Panc1 (cell line): ENCODE measurements around the gene PRDX2. TPM values are rescaled to one million over a fixed set of nuclear protein-coding genes. Genes with fewer than 3 reads are reported as not detected.
"Not testable (repeated sequence)": the region's sequence is repeated elsewhere in the genome, so short reads cannot be mapped to it uniquely, and the experiment has no call there.

ENCODE experiments used
- ATAC-seq: fragments of 200-7000 bp; cut with Tn5 transposase; 2 replicates; pipeline ENCODE4 v1.9.1; 2020; ENCODE audit warnings: mild to moderate bottlenecking, moderate library complexity
- BruUV-seq: library from RNA; stranded (reverse); fragments of 400-500 nt; replicated peaks from 2 replicates; lab custom pipeline; 2021; lab: Mats Ljungman, UMichigan
- CTCF ChIA-PET: fragments of 300-600 bp; sonication (Branson Sonifier 250); formaldehyde crosslinking; loops from one replicate; lab custom pipeline; 2022; ENCODE audit warnings: antibody characterized with exemption; lab: Charles Lee
- POLR2A ChIA-PET: fragments of 300-600 bp; sonication (Branson Sonifier 250); formaldehyde crosslinking; loops from one replicate; lab custom pipeline; 2022; ENCODE audit warnings: antibody characterized with exemption; lab: Charles Lee
- DNase-seq: peaks from one replicate; pipeline ENCODE4 v3.0.0-alpha.2; 2010; ENCODE audit warnings: low read depth, low spot score
- H3K27ac ChIP-seq: 2 replicates; pipeline ENCODE4 v1.5.1; 2011; ENCODE audit warnings: mild to moderate bottlenecking, low read length, inconsistent platforms
- H3K27me3 ChIP-seq: fragments of 200-500 bp; sonication (Bioruptor generic); 2 replicates; pipeline ENCODE4 v1.6.0; 2014; ENCODE audit warnings: low read length, inconsistent platforms; ENCODE audit not compliant: control insufficient read depth, insufficient read depth
- H3K36me3 ChIP-seq: fragments of 200-500 bp; sonication (Bioruptor generic); 2 replicates; pipeline ENCODE4 v1.5.1; 2014; ENCODE audit warnings: inconsistent platforms, mild to moderate bottlenecking, low read length, moderate library complexity; ENCODE audit not compliant: control insufficient read depth, insufficient read depth
- H3K4me1 ChIP-seq: 2 replicates; pipeline ENCODE4 v1.5.1; 2011; ENCODE audit warnings: inconsistent platforms, mild to moderate bottlenecking, low read length, moderate library complexity; ENCODE audit not compliant: control insufficient read depth, insufficient read depth
- H3K4me3 ChIP-seq, 2 experiments: 2 replicates each; pipeline ENCODE4 v1.5.1; 2011 to 2012; ENCODE audit warnings: low read depth in 2 of 2, low read length in 2 of 2, mild to moderate bottlenecking in 2 of 2, inconsistent platforms in 1 of 2, moderate library complexity in 1 of 2
- H3K9me3 ChIP-seq: fragments of 200-500 bp; sonication (Bioruptor generic); 2 replicates; pipeline ENCODE4 v1.5.1; 2014; ENCODE audit warnings: low read depth, mild to moderate bottlenecking, inconsistent platforms, low read length, moderate library complexity; ENCODE audit not compliant: control insufficient read depth, insufficient read depth
- POLR2AphosphoS5 ChIP-seq: IDR thresholded peaks from 2 replicates; pipeline ENCODE4 v1.6.1; 2012; ENCODE audit warnings: mild to moderate bottlenecking, low read depth, low read length, moderate library complexity
- SIN3A ChIP-seq: IDR thresholded peaks from 2 replicates; pipeline ENCODE4 v1.6.1; 2012; ENCODE audit warnings: low read depth, mild to moderate bottlenecking, low read length, moderate library complexity, borderline replicate concordance; ENCODE audit not compliant: insufficient read depth
- TCF7L2 ChIP-seq: IDR thresholded peaks from 2 replicates; pipeline ENCODE4 v1.6.1; 2011; ENCODE audit warnings: mild to moderate bottlenecking, low read depth, low read length, inconsistent platforms
- in situ Hi-C: cut with HindIII; loops from 2 replicates; pipeline ENCODE4 v1.10.0; 2016; ENCODE audit warnings: low sequenced_read_pairs, low pct_unique_long_range_greater_than_20kb
- intact Hi-C: fragments of 100-400 bp; cut with micrococcal nuclease; formaldehyde crosslinking; loops from one replicate; pipeline ENCODE4 v1.10.0; 2022; ENCODE audit not compliant: unreplicated experiment
- total RNA-seq: library from RNA; stranded (reverse); gene quantifications from one replicate; pipeline ENCODE4 v1.2.1, GENCODE V29; 2021; ENCODE audit not compliant: unreplicated experiment
- TF ChIP-seq, protein P1 (sequence below), 2 experiments: IDR thresholded peaks; 2 replicates each; pipeline ENCODE4 v1.6.1; 2011 to 2012; ENCODE audit warnings: low read depth in 2 of 2, control low read depth in 1 of 2, low read length in 1 of 2, mild to moderate bottlenecking in 1 of 2, moderate library complexity in 1 of 2; ENCODE audit not compliant: insufficient read depth in 1 of 2
- TF ChIP-seq, protein P2 (sequence below): fragments of 450-650 bp; IDR thresholded peaks from 2 replicates; pipeline ENCODE4 v1.5.1; 2017; ENCODE audit warnings: mild to moderate bottlenecking

Gene PRDX2
- total RNA-seq, 1 experiment from 2014 or later, result 61.0 TPM

DNA sequence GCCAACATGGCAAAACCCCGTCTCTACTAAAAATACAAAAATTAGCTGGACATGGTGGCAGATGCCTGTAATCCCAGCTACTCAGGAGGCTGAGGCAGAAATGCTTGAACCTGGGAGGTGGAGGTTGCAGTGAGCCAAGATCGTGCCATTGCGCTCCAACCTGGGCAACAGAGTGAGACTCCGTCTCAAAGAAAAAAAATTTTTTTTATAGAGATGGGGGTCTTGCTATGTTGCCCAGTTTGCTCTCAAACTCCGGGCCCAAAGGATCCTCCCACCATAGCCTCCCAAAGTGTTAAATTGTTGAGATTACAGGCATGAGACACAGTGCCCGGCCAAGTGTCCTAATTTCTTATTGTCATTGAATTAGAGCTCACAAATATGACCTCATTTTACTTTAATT lies 15.6 kb upstream of the PRDX2 start:
- ATAC-seq, POLR2A ChIA-PET, in situ Hi-C loops, H3K9me3 ChIP-seq, BruUV-seq, H3K27me3 ChIP-seq, intact Hi-C loops, CTCF ChIA-PET, DNase-seq, H3K27ac ChIP-seq, H3K4me3 ChIP-seq, H3K4me1 ChIP-seq, H3K36me3 ChIP-seq: not testable (repeated sequence)

DNA sequence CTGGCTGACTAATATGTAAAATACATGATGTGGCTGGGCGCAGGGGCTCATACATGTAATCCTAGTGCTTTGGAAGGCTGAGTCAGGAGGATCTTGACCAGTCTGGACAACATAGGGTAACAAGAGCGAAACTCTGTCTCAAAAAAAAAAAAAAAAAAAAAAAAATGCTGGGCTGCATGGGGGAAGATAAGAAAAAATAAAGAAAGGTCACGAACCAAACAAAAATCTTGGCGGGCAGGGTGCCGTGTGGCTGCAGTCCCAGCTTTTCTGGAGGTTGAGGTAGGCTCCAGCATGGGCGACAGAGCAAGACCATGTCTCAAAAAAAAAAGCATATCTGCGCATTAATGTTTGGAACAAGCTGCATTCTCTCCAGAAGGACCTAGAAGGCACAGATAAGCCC lies 13.5 kb upstream of the PRDX2 start:
- TF ChIP-seq TCF7L2, result no peak
- no peak for TF ChIP-seq SIN3A
- TF ChIP-seq, protein P1, sequence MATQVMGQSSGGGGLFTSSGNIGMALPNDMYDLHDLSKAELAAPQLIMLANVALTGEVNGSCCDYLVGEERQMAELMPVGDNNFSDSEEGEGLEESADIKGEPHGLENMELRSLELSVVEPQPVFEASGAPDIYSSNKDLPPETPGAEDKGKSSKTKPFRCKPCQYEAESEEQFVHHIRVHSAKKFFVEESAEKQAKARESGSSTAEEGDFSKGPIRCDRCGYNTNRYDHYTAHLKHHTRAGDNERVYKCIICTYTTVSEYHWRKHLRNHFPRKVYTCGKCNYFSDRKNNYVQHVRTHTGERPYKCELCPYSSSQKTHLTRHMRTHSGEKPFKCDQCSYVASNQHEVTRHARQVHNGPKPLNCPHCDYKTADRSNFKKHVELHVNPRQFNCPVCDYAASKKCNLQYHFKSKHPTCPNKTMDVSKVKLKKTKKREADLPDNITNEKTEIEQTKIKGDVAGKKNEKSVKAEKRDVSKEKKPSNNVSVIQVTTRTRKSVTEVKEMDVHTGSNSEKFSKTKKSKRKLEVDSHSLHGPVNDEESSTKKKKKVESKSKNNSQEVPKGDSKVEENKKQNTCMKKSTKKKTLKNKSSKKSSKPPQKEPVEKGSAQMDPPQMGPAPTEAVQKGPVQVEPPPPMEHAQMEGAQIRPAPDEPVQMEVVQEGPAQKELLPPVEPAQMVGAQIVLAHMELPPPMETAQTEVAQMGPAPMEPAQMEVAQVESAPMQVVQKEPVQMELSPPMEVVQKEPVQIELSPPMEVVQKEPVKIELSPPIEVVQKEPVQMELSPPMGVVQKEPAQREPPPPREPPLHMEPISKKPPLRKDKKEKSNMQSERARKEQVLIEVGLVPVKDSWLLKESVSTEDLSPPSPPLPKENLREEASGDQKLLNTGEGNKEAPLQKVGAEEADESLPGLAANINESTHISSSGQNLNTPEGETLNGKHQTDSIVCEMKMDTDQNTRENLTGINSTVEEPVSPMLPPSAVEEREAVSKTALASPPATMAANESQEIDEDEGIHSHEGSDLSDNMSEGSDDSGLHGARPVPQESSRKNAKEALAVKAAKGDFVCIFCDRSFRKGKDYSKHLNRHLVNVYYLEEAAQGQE (IDR thresholded peaks at IDR 0.05; ENCODE audit: insufficient read depth in 1 of 2, low read depth in 2 of 2, low read length in 1 of 2), result no peak

DNA sequence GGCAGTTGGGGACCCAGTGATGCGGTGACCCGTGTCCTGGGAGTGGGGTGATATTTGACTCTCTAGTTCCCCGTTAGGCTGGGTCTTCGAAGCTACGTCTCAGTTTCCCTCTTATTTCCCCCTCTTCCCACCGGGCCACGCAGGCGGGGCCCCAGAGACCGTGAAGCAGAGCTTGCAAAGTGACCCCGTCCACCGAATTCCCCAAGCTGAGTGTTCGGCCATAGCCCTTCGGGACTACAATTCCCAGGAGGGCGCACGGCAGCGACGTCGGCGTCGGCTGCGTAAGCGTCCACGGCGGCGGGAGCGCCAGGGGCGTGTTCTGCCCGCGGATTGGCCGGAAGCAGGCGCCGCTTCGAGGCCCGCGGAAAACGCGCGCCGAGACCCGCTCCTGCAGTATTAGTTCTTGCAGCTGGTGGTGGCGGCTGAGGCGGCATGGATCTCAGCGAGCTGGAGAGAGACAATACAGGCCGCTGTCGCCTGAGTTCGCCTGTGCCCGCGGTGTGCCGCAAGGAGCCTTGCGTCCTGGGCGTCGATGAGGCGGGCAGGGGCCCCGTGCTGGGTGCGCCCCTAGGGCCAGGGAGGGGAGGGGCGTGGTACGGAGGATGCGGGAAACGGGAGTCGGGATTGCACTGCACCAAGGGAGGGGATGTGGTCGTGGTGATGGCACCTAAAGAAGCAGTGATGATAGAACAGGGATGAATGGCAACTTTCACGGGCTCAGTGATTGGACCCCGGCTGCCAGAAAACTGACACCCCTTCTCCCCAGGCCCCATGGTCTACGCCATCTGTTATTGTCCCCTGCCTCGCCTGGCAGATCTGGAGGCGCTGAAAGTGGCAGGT lies 4.9 kb upstream of the PRDX2 start, which contains the start of gene RNASEH2A:
TSS of gene RNASEH2A (plus strand) at position 343 of the 840 bp plus-strand sequence. CDS start at position 433, 90 bp downstream.
- ChIA-PET CTCF (interaction anchor here (0.5 to 1.1 kb wide), 2 partner anchors 41 to 46 kb away, joined by 3 read pairs; no protein-coding TSS in a partner anchor), POLR2A (interaction anchor here (0.5 to 0.9 kb wide), 3 partner anchors 40 to 75 kb away, joined by 3 to 8 read pairs (median 4); no protein-coding TSS in a partner anchor)

More for the DNA sequence above, 13.5 kb upstream of the PRDX2 start:
- Histone ChIP-seq H3K36me3 (no peaks in the 10 kb centered on the region), H3K27me3 (no peaks in the 10 kb centered on the region), H3K4me3 (no peak overlapping the region), H3K4me1 (no peaks in the 10 kb centered on the region), H3K27ac (no peak overlapping the region), H3K9me3 (no peaks in the 10 kb centered on the region)
- no TSS peak for BruUV-seq
- DNase-seq, result no peak
- in situ Hi-C loops, result no loop called here
- POLR2A ChIA-PET, result no interaction called here
- CTCF ChIA-PET, result interaction anchor here (0.7 kb wide), 1 partner anchor 49 kb away, joined by 7 read pairs; no protein-coding TSS in a partner anchor
- ATAC-seq, result no peak
- intact Hi-C loops, result no loop called here

More for the DNA sequence above, 4.9 kb upstream of the PRDX2 start, which contains the start of gene RNASEH2A:
- Histone ChIP-seq H3K9me3 (no peaks in the 10 kb centered on the region), H3K27me3 (no peaks in the 10 kb centered on the region), H3K4me1 (peaks cover 8% of the 10 kb centered on the region), H3K36me3 (peaks cover under 1% of the 10 kb centered on the region; the same call in 1 of the 2 replicates), H3K4me3 (peak within 1 kb of the TSS; percentile 75 to 80), H3K27ac (peak within 1 kb of the TSS; percentile 79)
- intact Hi-C loops (no loop called here), in situ Hi-C loops (no loop called here)
- no peak for DNase-seq
- TF ChIP-seq, protein P2, sequence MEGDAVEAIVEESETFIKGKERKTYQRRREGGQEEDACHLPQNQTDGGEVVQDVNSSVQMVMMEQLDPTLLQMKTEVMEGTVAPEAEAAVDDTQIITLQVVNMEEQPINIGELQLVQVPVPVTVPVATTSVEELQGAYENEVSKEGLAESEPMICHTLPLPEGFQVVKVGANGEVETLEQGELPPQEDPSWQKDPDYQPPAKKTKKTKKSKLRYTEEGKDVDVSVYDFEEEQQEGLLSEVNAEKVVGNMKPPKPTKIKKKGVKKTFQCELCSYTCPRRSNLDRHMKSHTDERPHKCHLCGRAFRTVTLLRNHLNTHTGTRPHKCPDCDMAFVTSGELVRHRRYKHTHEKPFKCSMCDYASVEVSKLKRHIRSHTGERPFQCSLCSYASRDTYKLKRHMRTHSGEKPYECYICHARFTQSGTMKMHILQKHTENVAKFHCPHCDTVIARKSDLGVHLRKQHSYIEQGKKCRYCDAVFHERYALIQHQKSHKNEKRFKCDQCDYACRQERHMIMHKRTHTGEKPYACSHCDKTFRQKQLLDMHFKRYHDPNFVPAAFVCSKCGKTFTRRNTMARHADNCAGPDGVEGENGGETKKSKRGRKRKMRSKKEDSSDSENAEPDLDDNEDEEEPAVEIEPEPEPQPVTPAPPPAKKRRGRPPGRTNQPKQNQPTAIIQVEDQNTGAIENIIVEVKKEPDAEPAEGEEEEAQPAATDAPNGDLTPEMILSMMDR, result no peak
- peak; percentile 73 for TF ChIP-seq POLR2AphosphoS5
- ATAC-seq, result peak; percentile 98
- no TSS peak for BruUV-seq
